HUES6 (cell line): ENCODE measurements around the gene KAT2A.

Experiments
- H3K27ac ChIP-seq: 2 replicates; pipeline ENCODE4 v1.7.0; 2013; ENCODE audit warnings: low read depth, mild to moderate bottlenecking, low read length, inconsistent platforms
- H3K27me3 ChIP-seq: 2 replicates; pipeline ENCODE4 v1.6.1; 2013; ENCODE audit warnings: low read length; ENCODE audit not compliant: control insufficient read depth, insufficient read depth
- H3K36me3 ChIP-seq: 2 replicates; pipeline ENCODE4 v1.6.1; 2013; ENCODE audit warnings: low read length; ENCODE audit not compliant: control insufficient read depth, insufficient read depth
- H3K4me1 ChIP-seq: 2 replicates; pipeline ENCODE4 v1.6.1; 2013; ENCODE audit warnings: low read length; ENCODE audit not compliant: control insufficient read depth, insufficient read depth
- H3K4me3 ChIP-seq: 2 replicates; pipeline ENCODE4 v1.5.1; 2013; ENCODE audit warnings: low read depth, low read length
- H3K9ac ChIP-seq: one replicate; pipeline ENCODE4 v1.6.1; 2013; ENCODE audit warnings: mild to moderate bottlenecking, low read length
- H3K9me3 ChIP-seq: 2 replicates; pipeline ENCODE4 v1.6.1; 2013; ENCODE audit warnings: low read depth, low read length; ENCODE audit not compliant: control insufficient read depth, insufficient read depth

Gene KAT2A

GRCh38 chr17:42133461-42134041 lies 12.4 kb upstream of the KAT2A start:
- Histone ChIP-seq H3K9me3 (no peaks in the 10 kb centered on the region), H3K4me3 (no peak overlapping the region), H3K9ac (no peak overlapping the region), H3K4me1 (peaks cover 22% of the 10 kb centered on the region), H3K27me3 (no peaks in the 10 kb centered on the region), H3K27ac (no peak overlapping the region), H3K36me3 (peaks cover 31% of the 10 kb centered on the region)

- Histone ChIP-seq H3K4me1 (peaks cover 22% of the 10 kb centered on the region), H3K9ac (no peak overlapping the region), H3K4me3 (no peak overlapping the region), H3K27ac (no peak overlapping the region), H3K36me3 (peaks cover 37% of the 10 kb centered on the region), H3K27me3 (no peaks in the 10 kb centered on the region), H3K9me3 (no peaks in the 10 kb centered on the region)
Observed at GRCh38 chr17:42132941-42133340, 11.8 kb upstream of the KAT2A start.

- no peak overlapping the region for H3K9ac ChIP-seq
- peaks cover 22% of the 10 kb centered on the region for H3K4me1 ChIP-seq
- H3K27ac ChIP-seq = no peak overlapping the region
- H3K4me3 ChIP-seq = no peak overlapping the region
- peaks cover 46% of the 10 kb centered on the region for H3K36me3 ChIP-seq
- H3K9me3 ChIP-seq = no peaks in the 10 kb centered on the region
- no peaks in the 10 kb centered on the region for H3K27me3 ChIP-seq
Observed at GRCh38 chr17:42131981-42132432, 10.8 kb upstream of the KAT2A start.

- no peaks in the 10 kb centered on the region for H3K27me3 ChIP-seq
- H3K9ac ChIP-seq = no peak overlapping the region
- no peaks in the 10 kb centered on the region for H3K9me3 ChIP-seq
- no peak overlapping the region for H3K27ac ChIP-seq
- peaks cover 53% of the 10 kb centered on the region for H3K36me3 ChIP-seq
- no peak overlapping the region for H3K4me3 ChIP-seq
- H3K4me1 ChIP-seq = peaks cover 19% of the 10 kb centered on the region
Observed at GRCh38 chr17:42131232-42131631, 10.1 kb upstream of the KAT2A start.

- H3K4me3 ChIP-seq = no peak overlapping the region
- no peaks in the 10 kb centered on the region for H3K9me3 ChIP-seq
- H3K9ac ChIP-seq = no peak overlapping the region
- H3K4me1 ChIP-seq = peaks cover 11% of the 10 kb centered on the region
- no peaks in the 10 kb centered on the region for H3K27me3 ChIP-seq
- no peak overlapping the region for H3K27ac ChIP-seq
- peaks cover 62% of the 10 kb centered on the region for H3K36me3 ChIP-seq
Observed at GRCh38 chr17:42130310-42130936, 9.3 kb upstream of the KAT2A start.

- Histone ChIP-seq H3K27me3 (no peaks in the 10 kb centered on the region), H3K27ac (no peak overlapping the region), H3K36me3 (peaks cover 72% of the 10 kb centered on the region), H3K9me3 (no peaks in the 10 kb centered on the region), H3K9ac (no peak overlapping the region), H3K4me1 (peaks cover 10% of the 10 kb centered on the region), H3K4me3 (no peak overlapping the region)
Observed at GRCh38 chr17:42129109-42129837, 8.1 kb upstream of the KAT2A start.

GRCh38 chr17:42127414-42127813 lies 6.2 kb upstream of the KAT2A start:
- no peaks in the 10 kb centered on the region for H3K27me3 ChIP-seq
- no peak overlapping the region for H3K27ac ChIP-seq
- H3K4me1 ChIP-seq = peaks cover 4% of the 10 kb centered on the region
- H3K9me3 ChIP-seq = no peaks in the 10 kb centered on the region
- H3K9ac ChIP-seq = no peak overlapping the region
- peaks cover 73% of the 10 kb centered on the region for H3K36me3 ChIP-seq
- H3K4me3 ChIP-seq = no peak overlapping the region

- Histone ChIP-seq H3K4me1 (peaks cover 9% of the 10 kb centered on the region), H3K27ac (no peak overlapping the region), H3K4me3 (no peak overlapping the region), H3K36me3 (peaks cover 73% of the 10 kb centered on the region), H3K27me3 (no peaks in the 10 kb centered on the region), H3K9me3 (no peaks in the 10 kb centered on the region), H3K9ac (no peak overlapping the region)
Observed at GRCh38 chr17:42126836-42127235, 5.7 kb upstream of the KAT2A start.

- Histone ChIP-seq H3K36me3 (peaks cover 63% of the 10 kb centered on the region), H3K4me3 (no peak overlapping the region), H3K27ac (no peak overlapping the region), H3K9me3 (no peaks in the 10 kb centered on the region), H3K4me1 (peaks cover 15% of the 10 kb centered on the region), H3K9ac (no peak overlapping the region), H3K27me3 (no peaks in the 10 kb centered on the region)
Observed at GRCh38 chr17:42125565-42125964, 4.4 kb upstream of the KAT2A start.

- Histone ChIP-seq H3K9ac (no peak overlapping the region), H3K4me1 (peaks cover 19% of the 10 kb centered on the region), H3K9me3 (no peaks in the 10 kb centered on the region), H3K27me3 (no peaks in the 10 kb centered on the region), H3K36me3 (peaks cover 50% of the 10 kb centered on the region), H3K4me3 (no peak overlapping the region), H3K27ac (no peak overlapping the region)
Observed at GRCh38 chr17:42124256-42124655, 3.1 kb upstream of the KAT2A start.
